H1 (cell line): ENCODE results near the gene IRF9. TPM values are rescaled to one million over a fixed set of nuclear protein-coding genes. Genes with fewer than 3 reads are reported as not detected.

Experiments used
- EP300 ChIP-seq, 2 experiments: IDR thresholded peaks; 1 replicate in 1 of 2; 2 replicates in 1 of 2; pipeline ENCODE4 v1.6.1; 2011 to 2012; ENCODE audit warnings: low read depth in 2 of 2, low read length in 2 of 2, mild to moderate bottlenecking in 2 of 2, borderline replicate concordance in 1 of 2, inconsistent platforms in 1 of 2, moderate library complexity in 1 of 2
- KDM5A ChIP-seq: fragments of 200-600 bp; IDR thresholded peaks from 2 replicates; pipeline ENCODE4 v1.7.1; 2012; ENCODE audit warnings: mild to moderate bottlenecking, low read length, inconsistent platforms, mixed read lengths
- SIN3A ChIP-seq, 2 experiments: IDR thresholded peaks in 1 of 2; conservative IDR thresholded peaks in 1 of 2; 2 replicates each; pipeline ENCODE4 v1.6.1; 2011 to 2012; ENCODE audit warnings: low read length in 2 of 2, improper control_type of control experiment in 1 of 2, low read depth in 1 of 2, mild to moderate bottlenecking in 1 of 2
- polyA plus RNA-seq, 7 experiments: library from polyadenylated mRNA; depleted of rRNA in 3 of 7; stranded (reverse) in 5 of 7; unstranded in 2 of 7; fragments of >200 nt in 5 of 7; fragments of 200-250 nt in 2 of 7; gene quantifications; 1 replicate in 5 of 7; 2 replicates in 1 of 7; 4 replicates in 1 of 7; pipeline versions ENCODE4 v1.2.1 to v1.2.3, GENCODE V29; 2011 to 2013; ENCODE audit warnings: missing spikeins in 2 of 7, mixed read lengths in 2 of 7
- total RNA-seq: library from RNA; stranded (reverse); fragmentation: NEBNext Ultra II Directional; extraction: Animal tissue kit (Norgen Biotek cat#: 25700); gene quantifications from 2 replicates; pipeline ENCODE4 v1.2.1, GENCODE V29; 2021

IRF9 gene
- total and polyA plus RNA-seq, 2 of the 8 experiments (the other 6 are each of a cell fraction or from before 2014, with no cell fraction given) = 11.4 to 13.2 TPM

- TF ChIP-seq SIN3A (conservative IDR thresholded peaks at IDR 0.05 in 1 of 2, IDR thresholded peaks at IDR 0.05 in 1 of 2; ENCODE audit: low read depth in 1 of 2, low read length in 2 of 2) (peak; percentile 72 to 84; a peak in 3 of 4 replicates), EP300 (IDR thresholded peaks at IDR 0.05; ENCODE audit: borderline replicate concordance in 1 of 2, low read depth in 2 of 2, low read length in 2 of 2) (no peak), KDM5A (no peak)
- TF ChIP-seq, all 59 proteins: peak for 26
Measured at GRCh38 chr14:24114532-24115421, 46.3 kb upstream of the IRF9 start, which contains the start of the genes DCAF11 and NRL (continued).
